ENCODE measurements around the gene RAD54L.
"Not testable (repeated sequence)": the region's sequence is repeated elsewhere in the genome, so short reads cannot be mapped to it uniquely, and the experiment has no call there.

Gene RAD54L

GRCh38 chr1:46221749-46222148 is 25.8 kb upstream of the RAD54L start:
- Mint-ChIP-seq H3K4me1 (ENCODE audit: low read depth) (peaks cover 2% of the 10 kb centered on the region), H3K27ac (no peak overlapping the region), H3K27me3 (peaks cover 2% of the 10 kb centered on the region), H3K36me3 (no peaks in the 10 kb centered on the region), H3K9me3 (ENCODE audit: low read depth) (no peaks in the 10 kb centered on the region), H3K4me3 (no peak overlapping the region)

- H3K27me3 Mint-ChIP-seq, result not testable (repeated sequence)
Observed at GRCh38 chr1:46223055-46223454, 24.5 kb upstream of the RAD54L start.

GRCh38 chr1:46223472-46223943 is 24.1 kb upstream of the RAD54L start:
- Mint-ChIP-seq H3K9me3 (ENCODE audit: low read depth) (no peaks in the 10 kb centered on the region), H3K4me1 (ENCODE audit: low read depth) (peaks cover 2% of the 10 kb centered on the region), H3K27ac (no peak overlapping the region), H3K27me3 (no peaks in the 10 kb centered on the region), H3K4me3 (no peak overlapping the region), H3K36me3 (no peaks in the 10 kb centered on the region)

More at GRCh38 chr1:46223055-46223454, 24.5 kb upstream of the RAD54L start:
- not testable (repeated sequence) for H3K4me3 Mint-ChIP-seq; H3K36me3 Mint-ChIP-seq; H3K4me1 Mint-ChIP-seq (ENCODE audit: low read depth); H3K27ac Mint-ChIP-seq; H3K9me3 Mint-ChIP-seq (ENCODE audit: low read depth)

GRCh38 chr1:46224966-46225365 is 22.6 kb upstream of the RAD54L start:
- H3K27ac Mint-ChIP-seq, result no peak overlapping the region

GRCh38 chr1:46231231-46231630 is 16.3 kb upstream of the RAD54L start:
- not testable (repeated sequence) for H3K4me1 Mint-ChIP-seq (ENCODE audit: low read depth); H3K4me3 Mint-ChIP-seq; H3K9me3 Mint-ChIP-seq (ENCODE audit: low read depth); H3K27ac Mint-ChIP-seq; H3K27me3 Mint-ChIP-seq; H3K36me3 Mint-ChIP-seq

More at GRCh38 chr1:46224966-46225365, 22.6 kb upstream of the RAD54L start:
- no peaks in the 10 kb centered on the region for H3K9me3 Mint-ChIP-seq (ENCODE audit: low read depth)
- H3K4me1 Mint-ChIP-seq (ENCODE audit: low read depth), result peaks cover 2% of the 10 kb centered on the region
- H3K27me3 Mint-ChIP-seq, result no peaks in the 10 kb centered on the region
- no peaks in the 10 kb centered on the region for H3K36me3 Mint-ChIP-seq
- no peak overlapping the region for H3K4me3 Mint-ChIP-seq

GRCh38 chr1:46236882-46237281 is 10.7 kb upstream of the RAD54L start:
- Mint-ChIP-seq H3K36me3 (peaks cover 2% of the 10 kb centered on the region), H3K27ac (no peak overlapping the region), H3K9me3 (ENCODE audit: low read depth) (no peaks in the 10 kb centered on the region), H3K4me1 (ENCODE audit: low read depth) (no peaks in the 10 kb centered on the region), H3K4me3 (no peak overlapping the region), H3K27me3 (no peaks in the 10 kb centered on the region)

- H3K27me3 Mint-ChIP-seq; H3K36me3 Mint-ChIP-seq; H3K27ac Mint-ChIP-seq; H3K4me1 Mint-ChIP-seq (ENCODE audit: low read depth); H3K4me3 Mint-ChIP-seq; H3K9me3 Mint-ChIP-seq (ENCODE audit: low read depth): not testable (repeated sequence)
Observed at GRCh38 chr1:46238865-46239264, 8.7 kb upstream of the RAD54L start.

- not testable (repeated sequence) for H3K4me1 Mint-ChIP-seq (ENCODE audit: low read depth); H3K27me3 Mint-ChIP-seq; H3K9me3 Mint-ChIP-seq (ENCODE audit: low read depth); H3K4me3 Mint-ChIP-seq; H3K36me3 Mint-ChIP-seq; H3K27ac Mint-ChIP-seq
Observed at GRCh38 chr1:46241733-46242132, 5.8 kb upstream of the RAD54L start.

- Mint-ChIP-seq H3K4me1 (ENCODE audit: low read depth) (peaks cover 15% of the 10 kb centered on the region), H3K9me3 (ENCODE audit: low read depth) (no peaks in the 10 kb centered on the region), H3K36me3 (no peaks in the 10 kb centered on the region), H3K27me3 (no peaks in the 10 kb centered on the region), H3K4me3 (no peak overlapping the region), H3K27ac (no peak overlapping the region)
Observed at GRCh38 chr1:46242918-46243317, 4.6 kb upstream of the RAD54L start.

- H3K27me3 Mint-ChIP-seq; H3K36me3 Mint-ChIP-seq; H3K27ac Mint-ChIP-seq; H3K4me3 Mint-ChIP-seq; H3K9me3 Mint-ChIP-seq (ENCODE audit: low read depth): not testable (repeated sequence)
- H3K4me1 Mint-ChIP-seq (ENCODE audit: low read depth), result peaks cover 20% of the 10 kb centered on the region
Observed at GRCh38 chr1:46243831-46244230, 3.7 kb upstream of the RAD54L start.

GRCh38 chr1:46244656-46245371 is 2.7 kb upstream of the RAD54L start:
- Mint-ChIP-seq H3K27me3 (no peaks in the 10 kb centered on the region), H3K9me3 (ENCODE audit: low read depth) (no peaks in the 10 kb centered on the region), H3K36me3 (no peaks in the 10 kb centered on the region), H3K4me3 (no peak overlapping the region), H3K4me1 (ENCODE audit: low read depth) (peaks cover 20% of the 10 kb centered on the region), H3K27ac (no peak overlapping the region)

- not testable (repeated sequence) for H3K27me3 Mint-ChIP-seq; H3K9me3 Mint-ChIP-seq (ENCODE audit: low read depth); H3K36me3 Mint-ChIP-seq
- H3K27ac Mint-ChIP-seq, result peak overlapping the region; percentile 97
- peaks cover 20% of the 10 kb centered on the region for H3K4me1 Mint-ChIP-seq (ENCODE audit: low read depth)
- H3K4me3 Mint-ChIP-seq, result peak overlapping the region; percentile 94
Observed at GRCh38 chr1:46246136-46246535, 1.4 kb upstream of the RAD54L start.

- Mint-ChIP-seq H3K4me1 (ENCODE audit: low read depth) (peaks cover 20% of the 10 kb centered on the region), H3K36me3 (no peaks in the 10 kb centered on the region), H3K27ac (peak overlapping the region; percentile 97), H3K27me3 (no peaks in the 10 kb centered on the region), H3K9me3 (ENCODE audit: low read depth) (no peaks in the 10 kb centered on the region), H3K4me3 (peak overlapping the region; percentile 94)
Observed at GRCh38 chr1:46246548-46247435, 771 bp upstream of the RAD54L start.

- H3K9me3 Mint-ChIP-seq (ENCODE audit: low read depth), result no peaks in the 10 kb centered on the region
- peak overlapping the region; percentile 94 for H3K4me3 Mint-ChIP-seq
Observed at GRCh38 chr1:46248122-46248920, 758 bp downstream of the RAD54L start.

GRCh38 chr1:46254668-46255067 is 7.1 kb downstream of the RAD54L start:
- Mint-ChIP-seq H3K4me3 (no peak overlapping the region), H3K9me3 (ENCODE audit: low read depth) (no peaks in the 10 kb centered on the region), H3K27me3 (no peaks in the 10 kb centered on the region), H3K4me1 (ENCODE audit: low read depth) (no peaks in the 10 kb centered on the region), H3K27ac (no peak overlapping the region), H3K36me3 (peaks cover 6% of the 10 kb centered on the region)

More at GRCh38 chr1:46248122-46248920, 758 bp downstream of the RAD54L start:
- Mint-ChIP-seq H3K4me1 (ENCODE audit: low read depth) (peaks cover 20% of the 10 kb centered on the region), H3K27ac (peak overlapping the region; percentile 91), H3K36me3 (peaks cover 4% of the 10 kb centered on the region), H3K27me3 (no peaks in the 10 kb centered on the region)

Measured in activated naive CD8-positive, alpha-beta T cell (primary cell).